Midbrain (tissue), 1 donor: ENCODE measurements around the gene LILRA1.
A peak's percentile ranks its signal among the peaks of the same experiment; 100 is the strongest.
"Not testable (repeated sequence)": the region's sequence is repeated elsewhere in the genome, so short reads cannot be mapped to it uniquely, and the experiment has no call there.

Experiments used
- DNase-seq: peaks from one replicate; lab custom pipeline; 2025; lab: John Stamatoyannopoulos, UW

Gene LILRA1

DNA sequence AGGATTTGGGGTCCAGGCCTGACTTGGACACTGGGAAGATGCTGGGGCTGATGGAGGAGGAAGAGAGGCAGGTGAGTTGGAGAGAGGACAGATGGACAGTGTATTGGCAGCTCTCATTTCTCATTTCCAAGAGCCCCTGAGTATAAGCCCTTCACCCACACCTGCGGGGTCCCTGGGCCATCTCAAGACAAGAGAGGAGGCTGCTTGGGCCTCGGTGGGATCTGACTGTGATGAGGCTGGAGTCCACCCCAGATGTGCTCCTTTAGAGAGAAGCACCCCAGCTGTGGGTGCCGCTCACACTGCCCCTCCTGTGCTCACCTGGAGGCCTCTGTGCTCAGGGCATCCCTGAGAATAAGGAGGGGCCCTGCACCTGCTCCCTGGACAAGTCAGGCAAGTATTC, 16.1 kb upstream of the LILRA1 start:
- no peak for DNase-seq

DNA sequence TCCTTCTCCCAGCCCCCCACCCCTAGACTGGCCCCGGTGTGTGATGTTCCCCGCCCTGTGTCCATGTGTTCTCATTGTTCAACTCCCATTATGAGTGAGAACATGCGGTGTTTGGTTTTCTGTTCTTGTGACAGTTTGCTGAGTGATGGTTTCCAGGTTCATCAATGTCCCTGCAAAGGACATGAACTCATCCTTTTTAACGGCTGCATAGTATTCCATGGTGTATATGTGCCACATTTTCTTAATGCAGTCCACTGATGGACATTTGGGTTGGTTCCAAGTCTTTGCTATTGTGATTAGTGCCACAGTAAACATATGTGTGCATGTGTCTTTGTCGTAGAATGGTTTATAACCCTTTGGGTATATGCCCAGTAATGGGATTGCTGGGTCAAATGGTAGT, 15.2 kb upstream of the LILRA1 start:
- DNase-seq = not testable (repeated sequence)

DNA sequence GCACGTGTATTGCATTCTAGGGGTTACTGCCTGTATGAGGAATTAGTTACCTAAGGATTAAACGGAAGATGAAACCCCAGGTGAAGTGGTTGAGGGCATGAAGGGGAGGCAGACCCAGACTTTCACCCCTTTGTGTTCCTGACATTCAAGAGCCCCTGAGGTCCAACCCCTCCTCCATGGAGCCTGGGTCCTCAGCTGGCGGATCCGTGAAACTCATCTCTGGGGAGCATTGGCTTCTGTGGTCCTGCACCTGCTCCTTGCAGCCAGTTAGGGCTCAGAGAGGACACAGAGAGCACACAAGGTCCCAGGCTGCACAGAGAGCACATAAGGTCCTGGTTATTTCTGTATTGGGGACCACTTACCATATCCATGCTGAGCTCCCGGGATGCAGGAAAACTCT, 7.0 kb upstream of the LILRA1 start:
- DNase-seq = no peak

DNA sequence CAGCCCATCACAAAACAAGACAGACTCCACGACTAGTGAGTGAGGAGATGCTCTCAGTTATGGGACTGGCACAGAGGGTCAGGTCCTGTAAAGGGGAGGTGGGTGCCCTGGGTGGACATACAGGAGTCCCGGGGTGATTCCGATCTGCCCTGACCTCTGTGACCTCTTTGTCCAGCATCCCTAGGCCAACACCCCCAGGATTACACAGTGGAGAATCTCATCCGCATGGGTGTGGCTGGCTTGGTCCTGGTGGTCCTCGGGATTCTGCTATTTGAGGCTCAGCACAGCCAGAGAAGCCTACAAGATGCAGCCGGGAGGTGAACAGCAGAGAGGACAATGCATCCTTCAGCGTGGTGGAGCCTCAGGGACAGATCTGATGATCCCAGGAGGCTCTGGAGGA, 6.4 kb upstream of the LILRA1 start:
- DNase-seq = no peak

DNA sequence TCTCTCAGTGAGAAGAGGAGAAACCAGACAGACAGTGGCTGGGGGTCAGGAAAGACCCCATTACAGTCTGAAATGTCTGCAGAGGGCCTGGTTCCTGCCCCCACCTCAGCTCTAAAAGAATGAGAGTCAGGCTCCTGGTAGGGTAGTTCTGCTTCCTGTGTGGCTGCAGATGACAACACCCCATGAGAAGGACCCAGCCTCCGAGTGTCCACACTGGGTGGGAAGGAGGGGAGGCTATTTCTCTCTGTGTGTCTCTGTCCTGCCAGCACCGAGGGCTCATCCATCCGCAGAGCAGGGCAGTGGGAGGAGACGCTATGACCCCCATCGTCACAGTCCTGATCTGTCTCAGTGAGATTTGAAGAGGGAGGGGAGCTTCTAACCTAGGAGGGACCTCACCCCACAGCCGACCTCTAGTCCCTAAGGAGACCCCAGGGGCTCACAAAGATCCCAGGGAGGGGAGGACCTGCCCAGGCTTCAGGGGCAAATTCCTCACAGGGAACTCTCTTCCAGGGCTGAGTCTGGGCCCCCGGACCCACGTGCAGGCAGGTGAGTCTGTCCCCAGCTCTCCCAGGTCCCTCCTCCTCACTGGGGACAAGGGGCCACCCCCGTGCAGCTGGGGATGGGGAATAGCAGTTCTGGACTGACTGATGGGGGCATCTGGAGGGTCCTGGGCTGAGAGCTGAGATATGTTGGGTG, 647 bp downstream of the LILRA1 start:
- not testable (repeated sequence) for DNase-seq

DNA sequence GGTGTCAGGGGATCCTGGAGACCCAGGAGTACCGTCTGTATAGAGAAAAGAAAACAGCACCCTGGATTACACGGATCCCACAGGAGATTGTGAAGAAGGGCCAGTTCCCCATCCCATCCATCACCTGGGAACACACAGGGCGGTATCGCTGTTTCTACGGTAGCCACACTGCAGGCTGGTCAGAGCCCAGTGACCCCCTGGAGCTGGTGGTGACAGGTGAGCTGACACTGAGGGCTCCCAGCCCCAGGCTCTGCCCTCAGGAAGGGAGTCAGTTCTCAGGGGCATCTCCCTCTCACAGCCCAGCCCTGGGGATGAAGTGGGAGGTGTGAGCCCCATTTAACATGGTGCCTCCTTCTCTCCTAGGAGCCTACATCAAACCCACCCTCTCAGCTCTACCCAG, 1.3 kb downstream of the LILRA1 start:
- no peak for DNase-seq

DNA sequence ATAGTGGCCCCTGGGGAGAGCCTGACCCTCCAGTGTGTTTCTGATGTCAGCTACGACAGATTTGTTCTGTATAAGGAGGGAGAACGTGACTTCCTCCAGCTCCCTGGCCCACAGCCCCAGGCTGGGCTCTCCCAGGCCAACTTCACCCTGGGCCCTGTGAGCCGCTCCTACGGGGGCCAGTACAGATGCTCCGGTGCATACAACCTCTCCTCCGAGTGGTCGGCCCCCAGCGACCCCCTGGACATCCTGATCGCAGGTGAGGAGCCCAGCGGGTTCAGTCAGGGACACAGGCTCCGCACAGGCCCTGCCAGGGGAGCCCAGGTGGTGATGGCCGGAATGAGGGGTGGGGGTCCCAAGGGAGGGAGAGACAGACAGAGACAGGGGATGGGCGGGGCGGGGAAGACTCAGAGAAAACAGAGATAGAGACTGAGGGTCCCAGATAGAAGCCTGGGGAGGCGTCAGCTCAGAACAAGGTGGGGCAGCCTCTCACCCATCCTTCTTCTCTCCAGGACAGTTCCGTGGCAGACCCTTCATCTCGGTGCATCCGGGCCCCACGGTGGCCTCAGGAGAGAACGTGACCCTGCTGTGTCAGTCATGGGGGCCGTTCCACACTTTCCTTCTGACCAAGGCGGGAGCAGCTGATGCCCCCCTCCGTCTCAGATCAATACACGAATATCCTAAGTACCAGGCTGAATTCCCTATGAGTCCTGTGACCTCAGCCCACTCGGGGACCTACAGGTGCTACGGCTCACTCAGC, 2.4 kb downstream of the LILRA1 start:
- DNase-seq = not testable (repeated sequence)

DNA sequence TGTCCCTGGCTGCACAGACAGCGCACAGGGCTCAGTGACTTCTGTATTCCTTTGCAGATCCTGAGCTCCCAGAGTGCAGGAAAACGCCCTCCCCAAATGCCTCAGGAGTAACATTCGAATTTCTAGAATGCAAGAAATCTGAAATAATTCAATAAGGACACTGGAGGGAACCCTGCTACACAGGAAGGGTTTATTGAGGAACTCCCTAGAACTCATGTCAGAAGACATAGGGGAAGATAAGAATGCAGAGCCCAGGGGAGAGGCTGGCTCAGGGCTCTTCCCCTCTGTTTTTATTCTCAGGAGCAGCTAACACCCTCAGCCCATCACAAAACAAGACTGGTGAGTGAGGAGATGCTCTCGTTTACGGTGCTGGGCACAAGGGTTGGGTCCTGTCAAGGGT, 6.8 kb downstream of the LILRA1 start:
- no peak for DNase-seq

DNA sequence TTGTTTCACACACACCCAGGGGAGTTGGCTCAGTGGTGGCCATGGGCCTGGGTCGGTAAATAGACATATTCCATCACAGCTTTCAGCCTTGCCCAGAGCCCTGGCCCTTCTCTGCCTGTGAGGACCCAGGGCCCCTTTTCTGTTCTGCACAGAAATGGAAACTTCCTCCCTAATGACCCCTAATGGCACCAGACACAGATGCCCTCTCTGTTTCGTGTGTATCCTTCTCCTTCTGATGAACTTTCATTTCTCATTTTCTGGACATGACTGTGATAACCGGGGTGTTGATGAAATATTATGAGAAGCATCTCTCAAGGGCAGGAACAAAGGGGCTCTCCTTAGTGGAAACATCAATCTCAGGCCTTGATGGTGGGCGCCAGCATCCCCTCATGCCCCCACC, 12.8 kb downstream of the LILRA1 start:
- DNase-seq = no peak

DNA sequence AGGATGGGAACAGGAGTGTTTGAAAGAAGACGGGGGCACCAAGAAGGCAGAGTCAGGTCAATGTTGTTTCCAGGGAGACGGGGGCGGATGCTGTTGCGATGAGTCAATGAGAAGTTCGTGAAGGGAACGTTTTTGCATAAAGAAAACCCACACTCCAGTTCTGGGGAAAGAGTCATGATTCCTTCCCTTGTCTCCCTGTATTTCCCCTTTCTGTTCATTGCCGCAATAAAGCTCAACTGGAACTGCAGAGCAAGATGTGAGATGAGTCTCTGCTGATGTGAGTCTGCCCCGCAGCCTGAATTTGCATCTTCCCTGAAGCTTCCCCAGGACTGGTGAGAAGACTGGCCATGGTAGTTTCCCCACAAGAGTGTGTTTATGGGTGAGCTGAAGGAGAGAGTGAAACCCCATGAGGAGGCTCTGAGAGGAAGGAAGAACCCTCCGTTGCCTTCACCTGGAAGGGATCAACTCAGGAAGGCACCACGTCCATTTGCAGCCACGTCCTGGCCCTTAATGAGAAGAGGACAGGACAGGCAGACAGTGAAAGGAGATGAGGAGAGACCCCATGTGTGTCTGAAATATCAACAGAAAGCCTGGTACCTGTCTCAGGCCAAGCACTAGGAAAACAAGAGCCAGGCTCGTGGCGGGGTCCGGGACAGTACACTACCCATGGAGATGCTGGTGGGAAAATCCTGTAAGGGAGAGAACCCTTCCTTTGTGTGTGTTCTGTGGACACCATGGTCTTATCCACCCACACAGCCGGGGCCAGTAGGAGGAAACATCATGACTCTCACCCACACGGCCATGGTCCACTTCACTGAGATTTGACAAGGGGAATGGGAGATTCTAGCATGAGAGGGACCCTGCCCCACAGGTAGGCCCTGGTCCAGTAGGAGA, 13.7 kb downstream of the LILRA1 start:
- no peak for DNase-seq

DNA sequence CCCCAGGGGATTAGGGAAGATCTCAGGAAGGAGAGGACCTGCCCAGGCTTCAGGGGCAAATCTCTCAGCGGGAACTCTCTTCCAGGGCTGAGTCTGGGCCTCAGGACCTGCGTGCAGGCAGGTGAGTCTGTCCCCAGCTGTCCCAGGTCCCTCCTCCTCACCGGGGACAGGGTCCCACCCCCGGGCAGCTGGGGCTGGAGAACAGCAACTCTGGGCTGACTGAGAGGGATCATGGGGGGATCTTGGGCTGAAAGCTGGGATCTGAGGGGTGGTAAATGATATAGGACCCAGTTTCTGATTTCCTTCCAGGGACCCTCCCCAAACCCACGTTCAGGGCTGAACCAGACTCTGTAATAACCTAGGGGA, 14.3 kb downstream of the LILRA1 start:
- no peak for DNase-seq

DNA sequence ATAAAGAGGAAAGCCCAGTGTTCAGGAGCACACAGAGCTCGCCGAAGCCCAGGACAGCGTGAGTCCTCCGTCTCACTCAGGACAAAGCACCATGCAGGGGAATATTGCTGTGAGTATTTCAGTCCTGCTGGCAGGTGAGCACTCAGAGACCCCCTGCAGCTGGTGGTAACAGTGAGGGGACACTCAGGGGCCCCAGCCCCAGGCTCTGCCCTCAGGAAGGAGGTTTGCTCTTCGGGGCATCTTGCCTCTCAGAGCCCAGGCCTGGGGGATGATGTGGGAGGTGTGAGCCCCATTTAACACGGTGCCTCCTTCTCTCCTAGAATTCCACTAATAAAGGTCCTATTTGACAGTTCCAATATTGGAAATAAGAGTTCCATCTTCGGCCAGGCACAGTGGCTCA, 14.8 kb downstream of the LILRA1 start:
- no peak for DNase-seq

DNA sequence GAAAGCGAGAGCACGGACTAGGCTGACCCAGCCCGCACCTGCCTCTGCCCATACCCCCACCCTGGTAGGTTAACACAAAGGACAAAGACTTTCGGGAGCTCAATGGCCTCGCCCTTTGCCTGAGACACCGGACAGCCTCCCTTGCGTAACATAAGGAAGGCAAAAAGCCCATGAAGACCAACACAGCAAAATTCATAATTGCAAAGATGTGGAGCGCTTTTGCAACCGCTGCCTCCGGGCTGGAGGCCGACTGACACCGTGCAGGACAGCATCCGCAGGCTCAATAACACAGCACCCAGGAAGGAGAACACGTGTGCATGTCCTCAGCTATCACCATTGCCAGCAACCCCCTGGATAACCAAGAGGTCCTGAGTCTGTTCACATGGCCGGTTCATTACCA, 15.4 kb downstream of the LILRA1 start:
- no peak for DNase-seq

DNA sequence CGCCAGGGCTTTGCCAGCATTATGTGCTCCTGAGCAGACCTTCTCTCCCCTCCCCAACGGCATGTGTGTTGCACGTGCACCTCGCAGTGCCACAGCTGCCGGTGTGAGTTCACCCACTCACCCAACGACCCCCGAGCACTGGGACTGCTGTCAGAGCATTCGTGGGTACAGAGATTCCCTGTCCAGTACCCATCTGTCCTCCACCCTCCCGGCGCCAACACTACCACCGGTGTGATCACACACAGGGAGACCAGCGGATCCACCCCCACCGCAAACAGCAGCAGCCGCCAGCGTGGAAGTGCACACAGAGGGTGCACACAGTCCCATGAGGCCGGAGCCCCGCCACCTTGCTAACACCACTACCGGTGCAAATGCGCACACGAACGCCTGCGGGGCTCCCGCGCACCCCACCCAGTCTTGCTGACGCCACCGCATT, 15.9 kb downstream of the LILRA1 start:
- DNase-seq = no peak

DNA sequence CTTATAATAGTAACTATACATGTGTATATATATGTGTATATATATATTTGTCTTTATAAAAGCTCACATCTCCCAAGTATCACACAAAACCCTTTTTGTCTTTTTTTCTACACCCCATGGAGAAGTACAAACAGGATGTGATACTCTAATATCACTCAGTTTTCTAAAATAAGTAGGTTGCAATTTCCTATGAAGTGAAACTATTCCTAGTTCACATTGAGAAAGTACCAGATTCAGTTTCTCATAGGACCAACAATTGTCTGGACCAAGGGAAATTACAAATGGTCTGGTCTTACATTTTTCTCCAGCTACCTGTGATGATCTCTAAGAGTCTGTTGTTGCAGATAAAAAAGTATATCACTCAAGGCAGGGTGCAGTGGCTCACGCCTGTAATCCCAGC, 19.0 kb downstream of the LILRA1 start:
- DNase-seq = peak; percentile 1

DNA sequence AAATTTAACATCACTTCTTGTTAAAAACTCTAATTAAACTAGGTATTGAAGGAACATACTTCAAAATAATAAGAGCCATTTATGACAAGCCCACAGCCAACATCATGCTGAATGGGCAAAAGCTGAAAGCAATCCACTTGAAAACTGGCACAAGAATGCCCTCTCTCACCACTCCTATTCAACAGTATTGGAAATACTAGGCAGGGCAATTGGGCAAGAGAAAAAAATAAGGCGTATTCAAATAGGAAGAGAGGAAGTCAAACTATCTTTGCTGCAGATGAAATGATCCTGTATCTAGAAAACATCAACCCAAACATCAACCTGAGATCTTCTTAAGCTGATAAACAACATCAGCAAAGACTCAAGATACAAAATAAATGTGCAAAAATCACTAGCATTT, 21.3 kb downstream of the LILRA1 start:
- DNase-seq = no peak

DNA sequence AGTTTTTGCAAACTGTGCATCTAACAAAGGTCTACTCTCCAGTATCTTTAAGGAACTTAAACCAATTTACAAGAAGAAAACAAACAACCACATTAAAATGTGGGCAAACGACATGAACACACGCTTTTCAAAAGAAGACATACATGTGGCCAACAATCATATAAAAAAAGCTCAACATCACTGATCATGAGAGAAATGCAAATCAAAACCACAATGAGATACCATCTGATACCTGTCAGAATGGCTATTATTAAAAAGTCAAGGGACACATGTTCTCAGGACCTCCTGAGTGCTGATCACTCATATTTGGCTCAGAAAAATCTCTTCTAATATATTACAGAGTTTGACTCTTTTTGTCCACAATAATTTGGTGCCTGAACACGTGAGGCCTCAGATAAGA, 22.6 kb downstream of the LILRA1 start:
- no peak for DNase-seq

DNA sequence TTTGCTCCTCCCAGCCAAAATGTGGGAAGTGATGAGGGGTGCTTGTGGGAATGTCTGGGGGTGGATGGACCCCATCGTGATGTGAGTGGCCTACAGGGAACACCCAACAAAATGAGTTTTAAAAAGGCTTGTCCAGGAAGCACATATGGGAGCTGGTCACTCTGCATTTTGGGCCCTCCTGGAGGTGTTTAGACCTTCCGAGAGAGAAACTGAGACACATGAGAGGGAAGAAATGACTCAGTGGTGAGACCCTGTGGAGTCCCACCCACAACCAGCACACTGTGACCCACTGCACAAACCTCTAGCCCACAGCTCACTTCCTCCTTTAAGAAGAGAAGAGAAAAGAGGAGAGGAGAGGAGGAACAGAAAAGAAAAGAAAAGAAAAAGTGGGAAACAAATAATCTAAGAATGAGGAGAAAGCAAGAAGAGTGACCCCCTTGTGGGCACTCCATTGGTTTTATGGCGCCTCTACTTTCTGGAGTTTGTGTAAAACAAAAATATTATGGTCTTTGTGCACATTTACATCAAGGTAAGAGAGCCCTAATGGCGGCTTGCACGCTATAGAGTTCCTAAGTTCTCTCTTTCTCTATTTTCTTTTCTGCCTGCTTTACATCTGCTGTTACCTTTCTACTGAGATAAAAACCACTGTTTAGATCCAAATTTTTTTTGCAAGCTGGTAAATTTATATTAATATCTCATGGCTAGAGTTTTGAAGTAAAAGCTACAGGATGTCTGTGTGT, 23.6 kb downstream of the LILRA1 start:
- DNase-seq = no peak

DNA sequence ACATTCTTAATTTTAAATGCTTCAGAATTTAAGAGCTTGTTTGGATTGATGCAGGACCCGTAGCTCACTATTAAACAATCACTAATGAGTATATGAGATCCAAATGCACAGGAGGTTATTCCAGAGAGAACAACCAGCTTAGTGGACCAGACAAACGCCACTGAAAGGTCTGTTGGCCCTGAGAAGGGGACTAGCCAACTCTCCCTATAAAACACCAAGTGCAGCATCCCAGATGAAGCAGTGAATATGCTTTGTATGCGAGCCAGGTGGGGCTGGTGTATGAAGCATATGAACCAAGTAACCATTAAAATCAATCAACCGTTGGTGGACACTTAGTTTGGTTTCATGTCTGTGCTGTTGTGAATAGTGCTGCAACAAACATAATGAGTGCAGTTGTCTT, 27.0 kb downstream of the LILRA1 start:
- no peak for DNase-seq

DNA sequence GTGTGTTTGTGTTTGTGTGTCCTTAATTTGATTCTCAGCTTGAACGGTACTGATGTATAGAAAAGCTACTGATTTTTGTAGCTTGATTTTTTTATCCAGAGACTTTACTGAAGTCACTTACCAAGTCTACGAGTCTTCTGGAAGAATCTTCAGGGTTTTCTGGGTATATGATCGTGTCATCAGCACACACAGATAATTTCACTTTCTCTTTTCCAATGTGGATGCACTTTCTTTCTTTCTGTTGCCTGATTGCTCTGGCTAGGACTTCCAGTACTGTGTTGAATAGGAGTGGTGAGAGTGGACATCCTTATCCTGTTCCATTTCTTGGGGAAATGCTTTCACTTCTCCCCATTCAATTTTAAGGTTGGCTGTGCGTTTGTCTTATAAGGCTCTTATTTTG, 29.0 kb downstream of the LILRA1 start:
- no peak for DNase-seq

DNA sequence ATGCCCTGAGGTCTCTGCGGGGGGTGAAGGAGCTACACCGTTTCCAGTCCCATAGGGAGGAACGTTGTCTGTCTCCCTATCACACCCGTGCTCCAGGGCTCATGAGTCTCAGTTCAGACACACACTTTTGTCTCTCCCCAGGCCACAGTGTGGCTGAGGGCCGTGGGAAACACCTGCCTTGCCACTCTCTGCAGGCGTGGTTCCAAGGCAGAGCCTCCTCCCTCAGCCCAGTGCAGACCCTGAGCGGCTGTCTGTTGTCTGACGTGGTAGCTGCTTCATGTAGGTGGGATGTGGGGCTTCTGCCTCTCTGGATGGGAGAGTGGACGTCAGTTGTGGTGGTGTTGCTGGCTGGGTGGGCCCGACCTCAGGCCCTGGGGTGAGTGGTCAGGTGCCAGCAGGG, 30.8 kb downstream of the LILRA1 start:
- DNase-seq = not testable (repeated sequence)
